Measurements from ENCODE around the gene MMS22L. TPM values are rescaled to one million over a fixed set of nuclear protein-coding genes. Genes with fewer than 3 reads are reported as not detected.

The MMS22L gene
- total RNA-seq, 1 donor from 2014 or later: 17.9 TPM

- intact Hi-C loops (cut with micrococcal nuclease): loop anchor here (5.0 kb wide), 4 partner anchors 73 to 1703 kb away; partner anchors contain the start of gene MANEA
- no peak for ATAC-seq (ENCODE audit: low read depth)
- peaks cover 27% of the 10 kb centered on the region for H3K36me3 Mint-ChIP-seq (ENCODE audit: low read depth)
- H3K4me3 Mint-ChIP-seq: no peak overlapping the region
- peaks cover 21% of the 10 kb centered on the region for H3K4me1 Mint-ChIP-seq
- no peaks in the 10 kb centered on the region for H3K27me3 Mint-ChIP-seq
- ChIA-PET CTCF (no interaction called here), POLR2A (no interaction called here)
- DNase-seq: no peak
- H3K27ac Mint-ChIP-seq: no peak overlapping the region
- no peak for TF ChIP-seq CTCF (IDR thresholded peaks at IDR 0.05)
- H3K9me3 Mint-ChIP-seq: no peaks in the 10 kb centered on the region
These were observed 2.2 kb downstream of the MMS22L start for GRCh38 chr6:97280766-97281165.

- ATAC-seq (ENCODE audit: low read depth): no peak
- CTCF ChIA-PET: no interaction called here
- no peak for TF ChIP-seq CTCF (IDR thresholded peaks at IDR 0.05)
- Mint-ChIP-seq H3K27me3 (no peaks in the 10 kb centered on the region), H3K36me3 (ENCODE audit: low read depth) (peaks cover 52% of the 10 kb centered on the region), H3K4me3 (no peak overlapping the region), H3K9me3 (no peaks in the 10 kb centered on the region), H3K27ac (no peak overlapping the region), H3K4me1 (no peaks in the 10 kb centered on the region)
- DNase-seq: no peak
- intact Hi-C loops (cut with micrococcal nuclease): no loop called here
- POLR2A ChIA-PET: no interaction called here
These were observed 7.2 kb downstream of the MMS22L start for GRCh38 chr6:97275804-97276203.

- H3K4me1 Mint-ChIP-seq: no peaks in the 10 kb centered on the region
- DNase-seq (no peak), ATAC-seq (ENCODE audit: low read depth) (no peak)
- no peak overlapping the region for H3K4me3 Mint-ChIP-seq
- peaks cover 5% of the 10 kb centered on the region for H3K9me3 Mint-ChIP-seq
- no peaks in the 10 kb centered on the region for H3K27me3 Mint-ChIP-seq
- no peak overlapping the region for H3K27ac Mint-ChIP-seq
- intact Hi-C loops (cut with micrococcal nuclease): no loop called here
- peaks cover 59% of the 10 kb centered on the region for H3K36me3 Mint-ChIP-seq (ENCODE audit: low read depth)
- TF ChIP-seq CTCF (IDR thresholded peaks at IDR 0.05): no peak
- POLR2A ChIA-PET: no interaction called here
- CTCF ChIA-PET: no interaction called here
These were observed 13.2 kb downstream of the MMS22L start for GRCh38 chr6:97269821-97270220.

GRCh38 chr6:97262676-97263075 lies 20.3 kb downstream of the MMS22L start:
- CTCF ChIA-PET: no interaction called here
- Mint-ChIP-seq H3K9me3 (peaks cover 5% of the 10 kb centered on the region), H3K36me3 (ENCODE audit: low read depth) (peaks cover 53% of the 10 kb centered on the region), H3K27ac (no peak overlapping the region), H3K27me3 (no peaks in the 10 kb centered on the region), H3K4me3 (no peak overlapping the region), H3K4me1 (peaks cover 11% of the 10 kb centered on the region)
- intact Hi-C loops (cut with micrococcal nuclease): no loop called here
- DNase-seq (no peak), ATAC-seq (ENCODE audit: low read depth) (no peak)
- POLR2A ChIA-PET: no interaction called here
- TF ChIP-seq CTCF (IDR thresholded peaks at IDR 0.05): no peak

- no peak for DNase-seq
- Mint-ChIP-seq H3K27me3 (no peaks in the 10 kb centered on the region), H3K4me1 (no peaks in the 10 kb centered on the region), H3K9me3 (peaks cover 7% of the 10 kb centered on the region), H3K4me3 (no peak overlapping the region), H3K36me3 (ENCODE audit: low read depth) (peaks cover 29% of the 10 kb centered on the region), H3K27ac (no peak overlapping the region)
- CTCF ChIA-PET: no interaction called here
- no peak for ATAC-seq (ENCODE audit: low read depth)
- TF ChIP-seq CTCF (IDR thresholded peaks at IDR 0.05): no peak
- intact Hi-C loops (cut with micrococcal nuclease): no loop called here
- POLR2A ChIA-PET: no interaction called here
These were observed 36.2 kb downstream of the MMS22L start for GRCh38 chr6:97246842-97247241.
